ENCODE results near the gene NINJ1. TPM values are rescaled to one million over a fixed set of nuclear protein-coding genes. Genes with fewer than 3 reads are reported as not detected.

Gene NINJ1
- total and polyA plus RNA-seq, 2 of the 13 experiments (the other 11 are each of a cell fraction or from before 2014, with no cell fraction given), result 81.2 to 92.1 TPM

DNA sequence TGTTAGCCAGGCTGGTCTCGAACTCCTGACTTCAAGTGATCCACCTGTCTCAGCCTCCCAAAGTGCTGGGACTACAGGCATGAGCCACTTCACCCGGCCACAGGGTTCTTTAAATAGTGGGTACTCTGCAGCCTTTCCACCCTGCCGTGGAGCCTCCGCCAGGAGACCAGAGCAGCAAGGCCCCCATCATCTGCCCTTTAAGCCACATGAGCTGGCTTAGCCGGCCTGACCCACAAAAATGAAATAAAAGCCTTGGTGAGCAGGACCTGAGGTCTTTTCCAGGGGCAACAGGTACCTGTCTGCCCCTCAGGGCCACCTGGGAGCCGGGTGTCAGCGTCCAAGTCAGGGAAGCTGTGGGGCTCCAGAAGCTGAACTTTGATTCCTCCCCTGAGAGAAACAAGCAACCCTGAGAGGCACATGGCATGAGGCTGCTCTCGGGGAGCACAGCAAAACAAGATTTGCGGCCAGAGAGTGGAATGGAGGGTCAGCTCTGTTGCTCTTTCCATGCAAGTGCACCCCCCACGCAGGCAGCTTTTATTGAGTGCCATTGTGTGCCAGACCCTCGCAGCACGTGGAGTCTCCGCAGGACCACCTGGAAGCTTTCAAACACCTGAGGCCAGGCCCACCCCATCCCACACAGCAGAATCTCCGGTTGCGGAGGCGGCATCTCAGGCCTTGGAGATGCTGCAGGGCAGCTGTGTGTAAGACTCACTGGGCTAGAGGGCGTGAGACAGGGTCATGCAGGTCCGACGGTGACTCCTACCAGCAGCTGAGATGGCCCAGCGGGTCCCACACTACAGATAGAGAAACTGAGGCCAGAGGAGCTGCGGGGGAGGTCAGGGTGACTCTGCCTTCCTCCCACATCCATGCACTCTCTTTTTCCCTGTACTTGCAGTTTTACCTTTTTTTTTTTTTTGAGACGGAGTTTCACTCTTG is 45.1 kb upstream of the NINJ1 start (continued):
- TF ChIP-seq SOX6 (IDR thresholded peaks at IDR 0.05) (no peak), SOX6 (CRISPR knock-in tag; IDR thresholded peaks at IDR 0.05) (no peak), BCL6 (CRISPR knock-in tag; IDR thresholded peaks at IDR 0.05) (no peak), HOXD1 (CRISPR knock-in tag; IDR thresholded peaks at IDR 0.05) (no peak), ZNF263 (CRISPR knock-in tag; IDR thresholded peaks at IDR 0.05) (peak; percentile 89), FOXA1 (IDR thresholded peaks at IDR 0.05) (no peak), FOXA1 (CRISPR knock-in tag; IDR thresholded peaks at IDR 0.05) (no peak), ZFX (CRISPR knock-in tag; IDR thresholded peaks at IDR 0.05; ENCODE audit: low read depth) (peak; percentile 56)
- TF ChIP-seq, protein P1, sequence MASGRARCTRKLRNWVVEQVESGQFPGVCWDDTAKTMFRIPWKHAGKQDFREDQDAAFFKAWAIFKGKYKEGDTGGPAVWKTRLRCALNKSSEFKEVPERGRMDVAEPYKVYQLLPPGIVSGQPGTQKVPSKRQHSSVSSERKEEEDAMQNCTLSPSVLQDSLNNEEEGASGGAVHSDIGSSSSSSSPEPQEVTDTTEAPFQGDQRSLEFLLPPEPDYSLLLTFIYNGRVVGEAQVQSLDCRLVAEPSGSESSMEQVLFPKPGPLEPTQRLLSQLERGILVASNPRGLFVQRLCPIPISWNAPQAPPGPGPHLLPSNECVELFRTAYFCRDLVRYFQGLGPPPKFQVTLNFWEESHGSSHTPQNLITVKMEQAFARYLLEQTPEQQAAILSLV (CRISPR knock-in tag; IDR thresholded peaks at IDR 0.05; ENCODE audit: borderline replicate concordance), result no peak

DNA sequence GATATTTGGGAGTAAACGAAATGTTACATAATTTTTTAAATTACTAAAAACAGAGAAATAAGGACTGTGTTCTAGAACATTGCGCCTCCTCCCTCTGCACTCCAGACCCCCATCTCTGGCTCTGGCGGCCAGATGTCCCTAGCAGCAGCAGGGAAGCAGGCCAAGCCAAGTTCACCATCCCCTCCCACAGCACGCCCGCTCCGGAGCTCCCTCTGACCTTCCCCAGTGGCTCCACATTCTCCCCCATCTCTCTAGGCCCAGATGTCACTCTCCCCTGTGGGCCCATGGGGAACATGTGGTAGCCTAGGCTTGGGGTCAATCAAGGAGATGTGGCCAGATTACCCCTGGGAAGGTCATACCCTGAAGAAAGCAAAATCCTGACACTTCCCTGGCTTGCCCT is 43.6 kb upstream of the NINJ1 start:
- Histone ChIP-seq H3K4me1 (ENCODE audit: insufficient read depth, low read length) (peaks cover 57% of the 10 kb centered on the region), H4K20me1 (ENCODE audit: insufficient read depth, low read length) (no peaks in the 10 kb centered on the region), H3K4me3 (replicated peaks in 1 of 3; ENCODE audit: insufficient read depth in 1 of 3, low read depth in 2 of 3, low read length in 3 of 3) (no peak overlapping the region), H3K27me3 (ENCODE audit: control insufficient read depth in 1 of 2, insufficient read depth in 2 of 2, low read length in 2 of 2) (peaks cover 7 to 43% of the 10 kb centered on the region in 2 experiments), H3K4me2 (ENCODE audit: low read depth, low read length) (no peak overlapping the region), H3K79me2 (ENCODE audit: insufficient read depth, low read length) (no peaks in the 10 kb centered on the region), H3K36me3 (replicated peaks in 1 of 2; ENCODE audit: control insufficient read depth in 1 of 2, insufficient read depth in 2 of 2, low read length in 2 of 2) (no peaks in the 10 kb centered on the region), H3K9ac (ENCODE audit: insufficient read depth, low read depth, low read length) (no peak overlapping the region), H2AFZ (ENCODE audit: low read length) (no peak overlapping the region), H3K27ac (ENCODE audit: extremely low read length, insufficient read depth, low read length) (no peak overlapping the region), H3K9me3 (ENCODE audit: low read length) (no peaks in the 10 kb centered on the region)
- 22% methylated on average over 6 of the region's 6 CpGs for WGBS (ENCODE audit: low lambda C conversion rate)
- no peak for ATAC-seq
- in situ Hi-C loops (cut with HindIII; ENCODE audit: extremely low pct_ligation_motif_present, low pct_unique_long_range_greater_than_20kb) (no loop called here), intact Hi-C loops (cut with micrococcal nuclease; ENCODE audit: unreplicated experiment) (no loop called here)
- no peak for DNase-seq (ENCODE audit: low spot score)
- no TSS peak for BruUV-seq (replicated peaks)
- FAIRE-seq, result no peak
- POLR2A ChIA-PET, result no interaction called here
- CTCF ChIA-PET (ENCODE audit: low intra/inter-chr PET ratio, low total read pairs), result no interaction called here
- TF ChIP-seq, protein P2, sequence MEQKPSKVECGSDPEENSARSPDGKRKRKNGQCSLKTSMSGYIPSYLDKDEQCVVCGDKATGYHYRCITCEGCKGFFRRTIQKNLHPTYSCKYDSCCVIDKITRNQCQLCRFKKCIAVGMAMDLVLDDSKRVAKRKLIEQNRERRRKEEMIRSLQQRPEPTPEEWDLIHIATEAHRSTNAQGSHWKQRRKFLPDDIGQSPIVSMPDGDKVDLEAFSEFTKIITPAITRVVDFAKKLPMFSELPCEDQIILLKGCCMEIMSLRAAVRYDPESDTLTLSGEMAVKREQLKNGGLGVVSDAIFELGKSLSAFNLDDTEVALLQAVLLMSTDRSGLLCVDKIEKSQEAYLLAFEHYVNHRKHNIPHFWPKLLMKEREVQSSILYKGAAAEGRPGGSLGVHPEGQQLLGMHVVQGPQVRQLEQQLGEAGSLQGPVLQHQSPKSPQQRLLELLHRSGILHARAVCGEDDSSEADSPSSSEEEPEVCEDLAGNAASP (CRISPR knock-in tag; IDR thresholded peaks at IDR 0.05; ENCODE audit: borderline replicate concordance), result no peak
- TF ChIP-seq KDM4B (CRISPR knock-in tag; IDR thresholded peaks at IDR 0.05) (no peak), HOXD1 (CRISPR knock-in tag; IDR thresholded peaks at IDR 0.05) (no peak), NCOA5 (CRISPR knock-in tag; IDR thresholded peaks at IDR 0.05) (no peak), NCOA2 (CRISPR knock-in tag; IDR thresholded peaks at IDR 0.05) (no peak), SPEN (CRISPR knock-in tag; IDR thresholded peaks at IDR 0.05; ENCODE audit: low read depth) (no peak), NPAS2 (CRISPR knock-in tag; IDR thresholded peaks at IDR 0.05; ENCODE audit: borderline replicate concordance) (no peak), ZNF598 (CRISPR knock-in tag; IDR thresholded peaks at IDR 0.05; ENCODE audit: borderline replicate concordance) (no peak), NFYC (CRISPR knock-in tag; IDR thresholded peaks at IDR 0.05) (no peak)
- TF ChIP-seq, protein P3, sequence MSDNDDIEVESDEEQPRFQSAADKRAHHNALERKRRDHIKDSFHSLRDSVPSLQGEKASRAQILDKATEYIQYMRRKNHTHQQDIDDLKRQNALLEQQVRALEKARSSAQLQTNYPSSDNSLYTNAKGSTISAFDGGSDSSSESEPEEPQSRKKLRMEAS (IDR thresholded peaks at IDR 0.05), result no peak
- TF ChIP-seq, protein P4, sequence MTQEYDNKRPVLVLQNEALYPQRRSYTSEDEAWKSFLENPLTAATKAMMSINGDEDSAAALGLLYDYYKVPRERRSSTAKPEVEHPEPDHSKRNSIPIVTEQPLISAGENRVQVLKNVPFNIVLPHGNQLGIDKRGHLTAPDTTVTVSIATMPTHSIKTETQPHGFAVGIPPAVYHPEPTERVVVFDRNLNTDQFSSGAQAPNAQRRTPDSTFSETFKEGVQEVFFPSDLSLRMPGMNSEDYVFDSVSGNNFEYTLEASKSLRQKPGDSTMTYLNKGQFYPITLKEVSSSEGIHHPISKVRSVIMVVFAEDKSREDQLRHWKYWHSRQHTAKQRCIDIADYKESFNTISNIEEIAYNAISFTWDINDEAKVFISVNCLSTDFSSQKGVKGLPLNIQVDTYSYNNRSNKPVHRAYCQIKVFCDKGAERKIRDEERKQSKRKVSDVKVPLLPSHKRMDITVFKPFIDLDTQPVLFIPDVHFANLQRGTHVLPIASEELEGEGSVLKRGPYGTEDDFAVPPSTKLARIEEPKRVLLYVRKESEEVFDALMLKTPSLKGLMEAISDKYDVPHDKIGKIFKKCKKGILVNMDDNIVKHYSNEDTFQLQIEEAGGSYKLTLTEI (CRISPR knock-in tag; conservative IDR thresholded peaks at IDR 0.05), result no peak
